ENCODE data around the gene SRRM4. TPM values are rescaled to one million over a fixed set of nuclear protein-coding genes. Genes with fewer than 3 reads are reported as not detected.

SRRM4 gene
- total RNA-seq, 1 experiment from 2014 or later = 1.4 TPM

DNA sequence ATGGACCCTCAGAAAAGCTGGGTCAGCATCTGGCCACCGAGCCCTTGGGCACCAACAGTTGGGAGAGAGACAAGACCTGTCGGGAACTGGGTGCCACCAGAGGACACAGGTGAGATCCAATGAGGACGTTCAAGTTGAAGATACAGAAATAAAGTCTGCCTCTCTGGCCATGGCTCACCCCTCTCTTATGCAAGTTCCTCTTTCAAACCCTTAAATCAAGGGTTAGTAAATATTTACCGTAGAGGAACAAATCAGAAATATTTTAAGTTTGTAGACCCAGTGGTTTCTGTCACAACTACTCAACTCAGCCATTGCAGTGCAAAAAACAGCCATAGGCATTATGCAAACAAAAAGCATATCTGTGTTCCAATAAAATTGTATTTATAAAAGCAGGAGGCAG lies 120.9 kb downstream of the SRRM4 start:
- H2BK12ac ChIP-seq (ENCODE audit: insufficient read length, low read depth, low read length) = no peak overlapping the region
- no peak overlapping the region for H3K14ac ChIP-seq (ENCODE audit: insufficient read depth, low read length)
- no peaks in the 10 kb centered on the region for H4K20me1 ChIP-seq (ENCODE audit: control insufficient read depth, insufficient read depth, insufficient read length)
- Mint-ChIP-seq H3K27me3 (ENCODE audit: low read depth) (peaks cover 10% of the 10 kb centered on the region), H3K4me1 (peaks cover 0 to 4% of the 10 kb centered on the region in 2 experiments; a peak in 1 of 4 replicates), H3K9me3 (peaks cover 8 to 19% of the 10 kb centered on the region in 2 experiments), H3K27ac (no peak overlapping the region), H3K36me3 (ENCODE audit: insufficient read depth in 1 of 3, low read depth in 3 of 3) (peaks cover 0 to 20% (median 16%) of the 10 kb centered on the region in 3 experiments; a peak in 5 of 7 replicates), H3K4me3 (no peak overlapping the region)
- no peak overlapping the region for H3K9ac ChIP-seq (ENCODE audit: extremely low read depth, insufficient read length, low read length)
- no peak overlapping the region for H2BK120ac ChIP-seq (ENCODE audit: low read depth, low read length, poor library complexity, severe bottlenecking)
- no peak overlapping the region for H4K5ac ChIP-seq (ENCODE audit: insufficient read length, low read depth, low read length)
- no peak overlapping the region for H4K8ac ChIP-seq (replicated peaks; ENCODE audit: insufficient read length, low read depth, low read length)
- H3K23ac ChIP-seq (ENCODE audit: insufficient read length, low read depth, low read length) = no peak overlapping the region
- H3K27me3 ChIP-seq (ENCODE audit: insufficient read depth, low read length) = no peaks in the 10 kb centered on the region
- H3K56ac ChIP-seq (ENCODE audit: insufficient read length, low read depth, low read length) = no peak overlapping the region
- H2AFZ ChIP-seq (ENCODE audit: low read length) = no peak overlapping the region
- H3K79me1 ChIP-seq (ENCODE audit: insufficient read depth, low read depth, low read length, poor library complexity, severe bottlenecking) = no peaks in the 10 kb centered on the region
- H3K18ac ChIP-seq (ENCODE audit: insufficient read length, low read depth, low read length) = no peak overlapping the region
- no CpG with 5 or more reads among the region's 4 CpGs for WGBS (ENCODE audit: extremely low coverage, insufficient read length, low lambda C conversion rate)
- no peaks in the 10 kb centered on the region for H3K4me1 ChIP-seq (ENCODE audit: insufficient read depth, low read length)
- H4K91ac ChIP-seq (ENCODE audit: insufficient read length, low read depth, low read length) = no peak overlapping the region
- TF ChIP-seq, protein P1, sequence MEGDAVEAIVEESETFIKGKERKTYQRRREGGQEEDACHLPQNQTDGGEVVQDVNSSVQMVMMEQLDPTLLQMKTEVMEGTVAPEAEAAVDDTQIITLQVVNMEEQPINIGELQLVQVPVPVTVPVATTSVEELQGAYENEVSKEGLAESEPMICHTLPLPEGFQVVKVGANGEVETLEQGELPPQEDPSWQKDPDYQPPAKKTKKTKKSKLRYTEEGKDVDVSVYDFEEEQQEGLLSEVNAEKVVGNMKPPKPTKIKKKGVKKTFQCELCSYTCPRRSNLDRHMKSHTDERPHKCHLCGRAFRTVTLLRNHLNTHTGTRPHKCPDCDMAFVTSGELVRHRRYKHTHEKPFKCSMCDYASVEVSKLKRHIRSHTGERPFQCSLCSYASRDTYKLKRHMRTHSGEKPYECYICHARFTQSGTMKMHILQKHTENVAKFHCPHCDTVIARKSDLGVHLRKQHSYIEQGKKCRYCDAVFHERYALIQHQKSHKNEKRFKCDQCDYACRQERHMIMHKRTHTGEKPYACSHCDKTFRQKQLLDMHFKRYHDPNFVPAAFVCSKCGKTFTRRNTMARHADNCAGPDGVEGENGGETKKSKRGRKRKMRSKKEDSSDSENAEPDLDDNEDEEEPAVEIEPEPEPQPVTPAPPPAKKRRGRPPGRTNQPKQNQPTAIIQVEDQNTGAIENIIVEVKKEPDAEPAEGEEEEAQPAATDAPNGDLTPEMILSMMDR (conservative IDR thresholded peaks at IDR 0.05) = no peak
- no peak overlapping the region for H3K27ac ChIP-seq (ENCODE audit: insufficient read length, low read depth, low read length)
- H3K23me2 ChIP-seq (ENCODE audit: insufficient read length, low read depth, low read length, poor library complexity, severe bottlenecking) = no peaks in the 10 kb centered on the region
- no peak overlapping the region for H3K4me2 ChIP-seq (ENCODE audit: insufficient read depth, insufficient read length, low read length)
- no peak overlapping the region for H2BK20ac ChIP-seq (ENCODE audit: low read depth, low read length, poor library complexity, severe bottlenecking)
- H2AK5ac ChIP-seq (ENCODE audit: insufficient read length, low read length) = no peak overlapping the region
- H2BK5ac ChIP-seq (ENCODE audit: insufficient read length, low read length) = no peak overlapping the region
- H3K9me3 ChIP-seq (ENCODE audit: control insufficient read depth, low read depth, low read length) = no peaks in the 10 kb centered on the region
- no peak overlapping the region for H2BK15ac ChIP-seq (ENCODE audit: low read depth, low read length)
- no peak overlapping the region for H3T11ph ChIP-seq (ENCODE audit: low read length)
- H3K4ac ChIP-seq (ENCODE audit: low read depth, low read length) = no peak overlapping the region
- H3K79me2 ChIP-seq (ENCODE audit: insufficient read depth, low read length) = no peaks in the 10 kb centered on the region
- no peak for DNase-seq

Data from H9 (cell line).